DND-41 (cell line): ENCODE data around the gene PAQR4.

Experiments
- ATAC-seq: fragments of 200-7000 bp; cut with Tn5 transposase; 3 replicates; pipeline ENCODE4 v1.9.1; 2021; ENCODE audit warnings: low read depth; ENCODE audit not compliant: insufficient read depth
- DNase-seq: peaks from one replicate; pipeline ENCODE4 v3.0.0-alpha.2; 2020
- H2AFZ ChIP-seq: 2 replicates; pipeline ENCODE4 v1.6.0; 2012; ENCODE audit warnings: low read depth, low read length
- H3K27ac ChIP-seq: 2 replicates; pipeline ENCODE4 v1.5.1; 2012; ENCODE audit warnings: low read length, inconsistent platforms
- H3K27me3 ChIP-seq: fragments of 200-600 bp; sonication (generic); 2 replicates; pipeline ENCODE4 v1.6.0; 2012; ENCODE audit warnings: low read length, mild to moderate bottlenecking, inconsistent platforms; ENCODE audit not compliant: insufficient read depth, poor library complexity
- H3K36me3 ChIP-seq: 2 replicates; pipeline ENCODE4 v1.5.1; 2012; ENCODE audit warnings: low read length, inconsistent platforms; ENCODE audit not compliant: insufficient read depth
- H3K4me1 ChIP-seq: 2 replicates; pipeline ENCODE4 v1.5.1; 2012; ENCODE audit warnings: mild to moderate bottlenecking, low read length; ENCODE audit not compliant: insufficient read depth
- H3K4me2 ChIP-seq: 2 replicates; pipeline ENCODE4 v1.6.0; 2012; ENCODE audit warnings: mild to moderate bottlenecking, moderate library complexity, low read length, inconsistent platforms; ENCODE audit not compliant: insufficient read depth
- H3K4me3 ChIP-seq, 2 experiments: fragments of 200-600 bp in 1 of 2; shearing (Covaris generic) in 1 of 2; 2 replicates each; pipeline ENCODE4 v1.5.1; 2012 to 2016; ENCODE audit warnings: inconsistent platforms in 2 of 2, low read length in 2 of 2, mild to moderate bottlenecking in 2 of 2, low read depth in 1 of 2, moderate library complexity in 1 of 2
- H3K79me2 ChIP-seq: 2 replicates; pipeline ENCODE4 v1.6.0; 2012; ENCODE audit warnings: low read length, inconsistent platforms; ENCODE audit not compliant: insufficient read depth
- H3K9ac ChIP-seq: 2 replicates; pipeline ENCODE4 v1.6.0; 2012; ENCODE audit warnings: low read depth, mild to moderate bottlenecking, inconsistent platforms, low read length, moderate library complexity
- H3K9me3 ChIP-seq: 2 replicates; pipeline ENCODE4 v1.5.1; 2012; ENCODE audit warnings: low read length, moderate library complexity, mild to moderate bottlenecking, inconsistent platforms; ENCODE audit not compliant: insufficient read depth, severe bottlenecking
- H4K20me1 ChIP-seq: 2 replicates; pipeline ENCODE4 v1.6.0; 2012; ENCODE audit warnings: low read length; ENCODE audit not compliant: insufficient read depth
- CTCF ChIP-seq: IDR thresholded peaks from 2 replicates; pipeline ENCODE4 v1.5.1; 2012; ENCODE audit warnings: borderline replicate concordance, low read length, moderate library complexity, mild to moderate bottlenecking; ENCODE audit not compliant: poor library complexity, severe bottlenecking; ENCODE audit errors: extremely low read depth
- EZH2 ChIP-seq: IDR thresholded peaks from 3 replicates; pipeline ENCODE4 v1.6.1; 2012; ENCODE audit warnings: borderline replicate concordance, low read depth, mild to moderate bottlenecking, moderate library complexity, low read length, inconsistent platforms; ENCODE audit not compliant: severe bottlenecking

The PAQR4 gene

GRCh38 chr16:2924901-2925755, 44.0 kb upstream of the PAQR4 start:
- H3K4me2 ChIP-seq: no peak overlapping the region

GRCh38 chr16:2925951-2926649, 43.0 kb upstream of the PAQR4 start:
- Histone ChIP-seq H3K79me2 (no peaks in the 10 kb centered on the region; the same call in 1 of the 2 replicates), H3K9me3 (no peaks in the 10 kb centered on the region), H3K4me1 (peaks cover 10% of the 10 kb centered on the region), H3K4me3 (no peak overlapping the region), H3K27me3 (no peaks in the 10 kb centered on the region), H3K36me3 (peaks cover 36% of the 10 kb centered on the region), H3K9ac (no peak overlapping the region), H3K4me2 (no peak overlapping the region), H2AFZ (no peak overlapping the region), H4K20me1 (no peaks in the 10 kb centered on the region; the same call in 1 of the 2 replicates), H3K27ac (no peak overlapping the region)
- no peak for DNase-seq
- ATAC-seq: no peak
- no peak for TF ChIP-seq CTCF
- no peak for TF ChIP-seq EZH2

More at GRCh38 chr16:2924901-2925755, 44.0 kb upstream of the PAQR4 start:
- no peaks in the 10 kb centered on the region; the same call in 1 of the 2 replicates for H4K20me1 ChIP-seq
- H3K79me2 ChIP-seq: no peaks in the 10 kb centered on the region; the same call in 1 of the 2 replicates
- DNase-seq (no peak), ATAC-seq (no peak)
- no peak overlapping the region for H3K27ac ChIP-seq
- no peak overlapping the region for H2AFZ ChIP-seq
- peaks cover 10% of the 10 kb centered on the region for H3K4me1 ChIP-seq
- H3K36me3 ChIP-seq: peaks cover 32% of the 10 kb centered on the region
- TF ChIP-seq CTCF: no peak
- no peak for TF ChIP-seq EZH2
- no peaks in the 10 kb centered on the region for H3K9me3 ChIP-seq
- no peak overlapping the region for H3K4me3 ChIP-seq
- no peaks in the 10 kb centered on the region for H3K27me3 ChIP-seq
- no peak overlapping the region for H3K9ac ChIP-seq

- Histone ChIP-seq H3K27me3 (no peaks in the 10 kb centered on the region), H3K9me3 (no peaks in the 10 kb centered on the region), H3K9ac (no peak overlapping the region), H3K4me3 (no peak overlapping the region; a peak in 1 of 4 replicates), H3K27ac (no peak overlapping the region), H2AFZ (peak overlapping the region; percentile 37; the same call in 1 of the 2 replicates), H3K4me1 (peaks cover 10% of the 10 kb centered on the region), H3K4me2 (peak overlapping the region; percentile 46), H3K36me3 (peaks cover 36% of the 10 kb centered on the region), H3K79me2 (no peaks in the 10 kb centered on the region; the same call in 1 of the 2 replicates), H4K20me1 (no peaks in the 10 kb centered on the region; the same call in 1 of the 2 replicates)
- ATAC-seq: no peak
- no peak for TF ChIP-seq CTCF
- no peak for TF ChIP-seq EZH2
- no peak for DNase-seq
These were observed 42.5 kb upstream of the PAQR4 start for GRCh38 chr16:2926650-2926999.
